Activated naive CD8-positive, alpha-beta T cell treated with anti-CD3 and anti-CD28 coated beads, Interleukin-2, amount 10 ng/mL, durations not matched to agents 7 days and 5 days (primary cell): ENCODE data around the gene SLC25A17. TPM values are rescaled to one million over a fixed set of nuclear protein-coding genes. Genes with fewer than 3 reads are reported as not detected.
"Not testable (repeated sequence)": the region's sequence is repeated elsewhere in the genome, so short reads cannot be mapped to it uniquely, and the experiment has no call there.

Experiments used
- ATAC-seq: fragments of 150-1000 bp; cut with Tn5 transposase; one replicate; pipeline ENCODE4 v1.10.0; 2021; ENCODE audit warnings: low read depth, moderate library complexity
- POLR2A ChIA-PET: fragments of 350-600 bp; sonication (Branson Sonifier 250); formaldehyde crosslinking; loops from one replicate; lab custom pipeline; 2021; ENCODE audit warnings: antibody characterized with exemption; lab: Charles Lee
- DNase-seq: peaks from one replicate; pipeline ENCODE4 v3.0.0; 2021
- H3K27ac Mint-ChIP-seq: one replicate; pipeline ENCODE4 v1.8.0; 2022; ENCODE audit warnings: mild to moderate bottlenecking, mixed read lengths
- H3K27me3 Mint-ChIP-seq: one replicate; pipeline ENCODE4 v1.8.0; 2022; ENCODE audit warnings: mild to moderate bottlenecking, moderate library complexity, mixed read lengths
- H3K36me3 Mint-ChIP-seq: one replicate; pipeline ENCODE4 v1.8.0; 2021; ENCODE audit warnings: mild to moderate bottlenecking, mixed read lengths
- H3K4me1 Mint-ChIP-seq: one replicate; pipeline ENCODE4 v1.8.0; 2021; ENCODE audit warnings: mixed read lengths
- H3K4me3 Mint-ChIP-seq: one replicate; pipeline ENCODE4 v1.8.0; 2022; ENCODE audit warnings: mild to moderate bottlenecking, moderate library complexity, mixed read lengths
- H3K9me3 Mint-ChIP-seq: one replicate; pipeline ENCODE4 v1.8.0; 2021; ENCODE audit warnings: mixed read lengths
- total RNA-seq, 2 experiments: library from RNA; stranded (reverse); gene quantifications; one replicate each; pipeline ENCODE4 v1.2.3, GENCODE V29; 2021

The SLC25A17 gene
- total RNA-seq, 2 experiments from 2014 or later = 17.8 to 20.6 TPM

GRCh38 chr22:40764763-40765441 lies 54.2 kb downstream of the SLC25A17 start:
- POLR2A ChIA-PET = no interaction called here
- DNase-seq (no peak), ATAC-seq (peak; percentile 61)
- no peaks in the 10 kb centered on the region for H3K9me3 Mint-ChIP-seq
- H3K27me3 Mint-ChIP-seq = no peaks in the 10 kb centered on the region
- peak overlapping the region; percentile 20 for H3K4me3 Mint-ChIP-seq
- H3K36me3 Mint-ChIP-seq = peaks cover 1% of the 10 kb centered on the region
- peaks cover 6% of the 10 kb centered on the region for H3K4me1 Mint-ChIP-seq
- peak overlapping the region; percentile 49 for H3K27ac Mint-ChIP-seq

DNA sequence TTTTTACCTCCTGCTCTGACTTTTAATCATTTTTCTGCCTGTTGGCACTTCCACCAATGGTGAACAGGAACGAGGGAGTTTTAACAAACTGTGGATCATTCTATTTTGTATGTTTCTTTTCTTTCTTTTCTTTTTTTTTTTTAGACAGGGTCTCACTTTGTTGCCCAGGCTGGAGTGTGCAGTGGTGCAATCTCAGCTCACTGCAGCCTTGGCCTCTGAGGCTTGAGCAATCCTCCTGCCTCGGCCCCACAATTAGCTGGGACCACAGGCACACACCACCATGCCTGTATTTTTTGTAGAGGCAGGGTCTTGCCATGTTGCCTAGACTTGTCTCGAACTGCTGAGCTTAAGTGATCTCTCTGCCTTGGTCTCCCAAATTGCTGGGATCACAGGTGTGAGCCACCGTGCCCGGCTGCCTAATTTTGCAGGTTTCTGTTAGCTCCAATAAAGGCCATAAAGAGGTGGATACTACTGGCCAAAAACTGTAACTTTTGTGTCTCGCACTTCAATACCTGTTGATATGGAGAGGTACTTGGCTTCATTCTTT lies 59.8 kb downstream of the SLC25A17 start:
- no peak overlapping the region for H3K4me3 Mint-ChIP-seq
- peaks cover under 1% of the 10 kb centered on the region for H3K4me1 Mint-ChIP-seq
- POLR2A ChIA-PET = interaction anchor here (1.7 kb wide), 1 partner anchor 76 kb away, joined by 15 read pairs; no protein-coding TSS in a partner anchor
- no peak overlapping the region for H3K27ac Mint-ChIP-seq
- no peak for ATAC-seq
- H3K9me3 Mint-ChIP-seq = no peaks in the 10 kb centered on the region
- no peaks in the 10 kb centered on the region for H3K36me3 Mint-ChIP-seq
- H3K27me3 Mint-ChIP-seq = no peaks in the 10 kb centered on the region
- no peak for DNase-seq

- not testable (repeated sequence) for H3K27ac Mint-ChIP-seq, H3K9me3 Mint-ChIP-seq, H3K4me1 Mint-ChIP-seq, H3K36me3 Mint-ChIP-seq, H3K27me3 Mint-ChIP-seq, ATAC-seq, H3K4me3 Mint-ChIP-seq, DNase-seq
- POLR2A ChIA-PET = interaction anchor here (1.7 kb wide), 1 partner anchor 75 kb away, joined by 15 read pairs; no protein-coding TSS in a partner anchor
Measured at GRCh38 chr22:40758851-40759250, 60.3 kb downstream of the SLC25A17 start.

DNA sequence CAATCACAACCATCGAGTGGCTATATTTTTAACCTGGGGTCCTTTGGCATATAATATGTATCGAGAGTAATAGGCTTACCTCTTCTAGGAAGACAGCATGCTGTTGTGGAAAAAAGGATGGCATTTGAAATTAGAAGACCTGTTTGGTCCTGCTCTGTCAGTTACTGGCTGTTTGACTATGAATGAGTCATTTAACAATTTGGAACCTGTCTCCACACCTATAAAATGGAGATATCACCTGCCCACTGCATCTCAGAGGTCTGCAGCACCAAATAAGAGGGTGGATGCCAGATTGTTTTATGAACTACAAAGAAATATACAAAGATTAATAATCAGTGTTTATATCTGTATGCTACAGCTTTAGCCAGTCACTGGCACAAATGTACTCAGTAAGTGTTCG lies 60.8 kb downstream of the SLC25A17 start:
- Mint-ChIP-seq H3K4me1 (no peaks in the 10 kb centered on the region), H3K27me3 (no peaks in the 10 kb centered on the region), H3K9me3 (no peaks in the 10 kb centered on the region), H3K27ac (no peak overlapping the region), H3K36me3 (no peaks in the 10 kb centered on the region), H3K4me3 (no peak overlapping the region)
- DNase-seq (no peak), ATAC-seq (no peak)
- POLR2A ChIA-PET = no interaction called here

- H3K4me3 Mint-ChIP-seq = no peak overlapping the region
Measured at GRCh38 chr22:40757071-40757470, 62.1 kb downstream of the SLC25A17 start.

DNA sequence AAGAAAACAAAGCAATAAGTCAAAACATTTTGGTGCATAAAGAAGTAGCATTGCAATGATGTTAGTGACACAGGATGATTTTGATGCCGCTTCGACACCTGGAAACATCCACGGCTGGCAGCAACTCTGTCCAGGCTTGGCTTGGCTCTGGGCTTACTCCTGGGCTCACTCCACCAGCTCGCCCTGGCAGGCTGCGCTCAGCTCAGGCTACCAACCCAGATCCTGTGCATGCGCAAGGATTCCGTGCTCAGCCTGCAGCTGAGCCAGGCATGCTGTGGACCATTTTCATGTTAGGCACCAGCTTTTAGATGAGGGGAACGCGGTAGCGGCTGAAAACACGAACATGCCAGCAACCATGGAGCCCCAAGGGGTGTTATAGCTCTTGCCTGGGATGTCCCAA lies 66.0 kb downstream of the SLC25A17 start:
- ATAC-seq = no peak
- Mint-ChIP-seq H3K9me3 (peaks cover 2% of the 10 kb centered on the region), H3K36me3 (no peaks in the 10 kb centered on the region), H3K4me1 (peaks cover 2% of the 10 kb centered on the region), H3K27ac (no peak overlapping the region), H3K4me3 (no peak overlapping the region), H3K27me3 (peaks cover 5% of the 10 kb centered on the region)
- POLR2A ChIA-PET = interaction anchor here (1.5 kb wide), 1 partner anchor 24 kb away, joined by 4 read pairs; no protein-coding TSS in a partner anchor
- DNase-seq = no peak

More at GRCh38 chr22:40757071-40757470, 62.1 kb downstream of the SLC25A17 start:
- no peaks in the 10 kb centered on the region for H3K4me1 Mint-ChIP-seq
- ATAC-seq = no peak
- H3K27ac Mint-ChIP-seq = no peak overlapping the region
- DNase-seq = no peak
- H3K27me3 Mint-ChIP-seq = no peaks in the 10 kb centered on the region
- no peaks in the 10 kb centered on the region for H3K9me3 Mint-ChIP-seq
- no peaks in the 10 kb centered on the region for H3K36me3 Mint-ChIP-seq
- POLR2A ChIA-PET = no interaction called here

DNA sequence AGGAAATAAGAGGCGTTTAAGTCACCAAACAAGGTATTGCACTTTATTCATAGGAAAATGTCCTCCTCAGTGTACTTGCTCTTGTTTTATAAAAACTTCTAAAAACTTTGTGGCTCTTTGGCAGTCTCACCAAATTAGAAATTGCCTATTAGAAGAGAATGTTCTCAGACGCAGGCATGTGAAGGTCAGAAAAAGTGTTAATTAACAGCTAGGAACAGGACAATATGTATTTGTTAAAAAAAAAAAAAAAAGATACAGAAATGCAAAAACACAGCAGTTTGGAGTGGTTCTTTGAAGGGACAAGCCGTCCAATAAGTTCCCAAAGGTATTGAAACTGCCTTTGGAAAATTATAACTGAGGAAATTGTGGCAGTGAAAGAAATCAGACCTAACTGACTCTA lies 67.9 kb downstream of the SLC25A17 start:
- H3K4me3 Mint-ChIP-seq = no peak overlapping the region
- H3K36me3 Mint-ChIP-seq = no peaks in the 10 kb centered on the region
- POLR2A ChIA-PET = interaction anchor here (0.7 kb wide), 1 partner anchor 318 kb away, joined by 3 read pairs; no protein-coding TSS in a partner anchor
- ATAC-seq = no peak
- H3K27me3 Mint-ChIP-seq = peaks cover 5% of the 10 kb centered on the region
- DNase-seq = no peak
- H3K9me3 Mint-ChIP-seq = peaks cover 4% of the 10 kb centered on the region
- H3K27ac Mint-ChIP-seq = no peak overlapping the region
- H3K4me1 Mint-ChIP-seq = peaks cover 2% of the 10 kb centered on the region

DNA sequence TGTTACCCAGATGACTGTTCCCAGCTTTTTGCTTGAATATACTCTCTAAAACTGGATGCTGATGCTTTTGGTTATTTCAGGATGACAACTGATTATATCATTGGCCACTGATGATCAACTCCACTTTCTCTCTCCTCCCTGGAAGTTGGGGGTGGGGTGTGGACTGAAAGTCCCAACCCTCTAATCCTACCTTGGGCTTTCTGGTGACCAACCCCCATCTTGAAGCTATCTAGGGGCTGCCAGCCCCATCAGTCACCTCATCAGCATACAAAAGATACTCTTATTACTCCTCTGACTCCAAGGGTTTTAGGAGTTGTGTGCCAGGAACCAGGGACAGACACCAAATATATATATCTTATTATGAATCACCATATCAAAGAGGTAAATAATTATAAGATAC lies 69.3 kb downstream of the SLC25A17 start:
- no peak for ATAC-seq
- H3K4me1 Mint-ChIP-seq = peaks cover 2% of the 10 kb centered on the region
- H3K36me3 Mint-ChIP-seq = no peaks in the 10 kb centered on the region
- H3K9me3 Mint-ChIP-seq = peaks cover 4% of the 10 kb centered on the region
- POLR2A ChIA-PET = no interaction called here
- H3K27me3 Mint-ChIP-seq = peaks cover 5% of the 10 kb centered on the region
- DNase-seq = no peak
- no peak overlapping the region for H3K27ac Mint-ChIP-seq
- no peak overlapping the region for H3K4me3 Mint-ChIP-seq

DNA sequence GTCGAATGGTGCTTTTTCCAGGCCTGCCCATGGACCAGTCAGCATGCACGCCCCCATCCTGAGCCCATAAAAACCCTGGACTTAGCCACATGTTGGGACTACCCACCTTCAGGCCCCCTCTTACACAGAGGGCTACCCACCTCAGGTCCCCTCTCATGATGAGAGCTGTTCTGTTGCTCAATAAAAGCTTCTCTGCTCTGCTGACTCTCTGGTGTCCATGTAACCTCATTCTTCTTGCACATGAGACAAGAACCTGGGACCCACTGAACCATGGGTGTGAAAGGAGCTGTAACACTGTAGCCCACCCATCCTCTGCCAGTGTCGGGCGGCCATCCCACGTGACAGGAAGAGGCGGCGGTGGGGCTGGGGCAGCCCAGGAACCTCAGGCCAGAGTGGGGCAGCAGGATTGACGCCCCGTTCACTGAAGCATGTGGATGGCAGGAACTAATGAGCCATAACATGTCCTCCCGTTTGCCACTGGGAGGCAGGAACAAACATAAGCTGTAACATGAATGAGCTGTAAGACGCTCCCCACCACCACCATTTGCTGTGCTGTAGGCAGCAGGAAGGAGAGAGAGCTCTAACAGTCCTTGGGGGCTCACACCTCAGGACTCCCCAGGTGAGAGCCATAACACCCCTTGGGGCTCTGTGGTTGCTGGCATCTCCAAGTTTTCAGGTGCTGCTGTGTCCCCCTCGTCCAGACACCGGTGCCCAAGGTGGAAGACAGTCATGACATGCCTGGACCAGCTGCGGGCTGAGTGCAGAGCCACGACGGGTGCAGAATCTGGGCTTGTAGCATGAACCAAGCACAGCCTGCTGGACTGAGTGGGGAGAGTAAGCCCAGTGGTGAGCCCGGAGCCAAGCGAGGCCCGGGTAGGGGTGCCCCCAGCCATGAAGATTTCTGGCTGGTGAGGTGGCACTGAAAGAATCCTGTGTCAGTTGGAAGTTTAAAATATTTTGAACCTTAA lies 70.5 kb downstream of the SLC25A17 start:
- Mint-ChIP-seq H3K4me3 (no peak overlapping the region), H3K27ac (no peak overlapping the region), H3K9me3 (peaks cover 4% of the 10 kb centered on the region), H3K36me3 (no peaks in the 10 kb centered on the region), H3K27me3 (peaks cover 5% of the 10 kb centered on the region), H3K4me1 (peaks cover 2% of the 10 kb centered on the region)
- POLR2A ChIA-PET = no interaction called here
- ATAC-seq = no peak
- DNase-seq = no peak

- no peaks in the 10 kb centered on the region for H3K36me3 Mint-ChIP-seq
- POLR2A ChIA-PET = interaction anchor here (0.8 to 1.4 kb wide), 2 partner anchors 29 to 36 kb away, joined by 3 to 4 read pairs; no protein-coding TSS in a partner anchor
- no peak overlapping the region for H3K4me3 Mint-ChIP-seq
Measured at GRCh38 chr22:40747361-40747760, 71.8 kb downstream of the SLC25A17 start.

GRCh38 chr22:40746428-40747220 lies 72.5 kb downstream of the SLC25A17 start:
- Mint-ChIP-seq H3K36me3 (no peaks in the 10 kb centered on the region), H3K4me3 (no peak overlapping the region), H3K4me1 (peaks cover 2% of the 10 kb centered on the region), H3K27ac (no peak overlapping the region), H3K27me3 (peaks cover 7% of the 10 kb centered on the region), H3K9me3 (peaks cover 4% of the 10 kb centered on the region)
- ATAC-seq = no peak
- POLR2A ChIA-PET = interaction anchor here (0.8 to 1.4 kb wide), 2 partner anchors 28 to 35 kb away, joined by 3 to 4 read pairs; no protein-coding TSS in a partner anchor
- DNase-seq = no peak

More at GRCh38 chr22:40747361-40747760, 71.8 kb downstream of the SLC25A17 start:
- H3K27me3 Mint-ChIP-seq = peaks cover 7% of the 10 kb centered on the region
- DNase-seq (no peak), ATAC-seq (no peak)
- no peak overlapping the region for H3K27ac Mint-ChIP-seq
- peaks cover 4% of the 10 kb centered on the region for H3K9me3 Mint-ChIP-seq
- peaks cover 2% of the 10 kb centered on the region for H3K4me1 Mint-ChIP-seq

DNA sequence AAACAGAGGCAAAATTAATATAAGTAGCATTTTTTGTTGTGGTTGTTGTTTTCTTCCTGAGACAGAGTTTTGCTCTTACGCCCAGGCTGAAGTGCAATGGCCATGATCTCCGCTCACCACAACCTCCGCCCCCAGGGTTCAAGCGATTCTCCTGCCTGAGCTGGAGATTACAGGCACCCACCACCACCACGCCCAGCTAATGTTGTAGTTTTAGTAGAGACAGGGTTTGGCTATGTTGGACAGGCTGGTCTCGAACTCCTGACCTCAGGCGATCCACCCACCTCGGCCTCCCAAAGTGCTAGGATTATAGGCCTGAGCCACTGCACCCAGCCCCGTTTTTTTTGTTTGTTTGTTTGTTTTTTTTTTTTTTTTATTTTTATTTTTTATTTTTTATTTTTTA lies 75.4 kb downstream of the SLC25A17 start:
- Mint-ChIP-seq H3K9me3 (peaks cover 2% of the 10 kb centered on the region), H3K36me3 (no peaks in the 10 kb centered on the region), H3K4me3 (no peak overlapping the region), H3K4me1 (peaks cover 6% of the 10 kb centered on the region), H3K27me3 (peaks cover 4% of the 10 kb centered on the region), H3K27ac (no peak overlapping the region)
- DNase-seq = no peak
- POLR2A ChIA-PET = no interaction called here
- ATAC-seq = no peak
